SJSA1 (cell line): ENCODE data around the gene NDUFAF8. TPM values are rescaled to one million over a fixed set of nuclear protein-coding genes. Genes with fewer than 3 reads are reported as not detected.

ENCODE experiments used
- DNase-seq, 2 experiments: peaks; one replicate each; pipeline ENCODE4 v3.0.0-alpha.2; 2015 to 2020; ENCODE audit warnings: low spot score in 2 of 2, low read depth in 1 of 2
- H3K27ac ChIP-seq: fragments of 250-450 bp; sonication (Bioruptor Pico); 2 replicates; pipeline ENCODE4 v1.5.1; 2020; ENCODE audit warnings: mild to moderate bottlenecking, moderate library complexity
- H3K27me3 ChIP-seq: fragments of 250-450 bp; sonication (Bioruptor Pico); replicated peaks from 2 replicates; pipeline ENCODE4 v1.5.1; 2020; ENCODE audit warnings: mild to moderate bottlenecking, moderate library complexity
- H3K36me3 ChIP-seq: fragments of 250-450 bp; sonication (Bioruptor Pico); 2 replicates; pipeline ENCODE4 v1.5.1; 2020; ENCODE audit warnings: mild to moderate bottlenecking
- H3K4me1 ChIP-seq: fragments of 250-450 bp; sonication (Bioruptor Pico); replicated peaks from 2 replicates; pipeline ENCODE4 v1.6.1; 2021; ENCODE audit warnings: mild to moderate bottlenecking
- H3K4me3 ChIP-seq: fragments of 250-450 bp; sonication (Bioruptor Pico); 2 replicates; pipeline ENCODE4 v1.5.1; 2020; ENCODE audit warnings: mild to moderate bottlenecking
- H3K9me3 ChIP-seq: fragments of 250-450 bp; sonication (Bioruptor Pico); replicated peaks from 2 replicates; pipeline ENCODE4 v1.5.1; 2020; ENCODE audit warnings: mild to moderate bottlenecking
- total RNA-seq: library from RNA; depleted of rRNA; stranded (reverse); fragments of >200 nt; shearing (Covaris generic); gene quantifications from 2 replicates; pipeline ENCODE4 v1.2.3, GENCODE V29; 2014

Gene NDUFAF8
- total RNA-seq, 1 experiment from 2014 or later, result 74.0 TPM

DNA sequence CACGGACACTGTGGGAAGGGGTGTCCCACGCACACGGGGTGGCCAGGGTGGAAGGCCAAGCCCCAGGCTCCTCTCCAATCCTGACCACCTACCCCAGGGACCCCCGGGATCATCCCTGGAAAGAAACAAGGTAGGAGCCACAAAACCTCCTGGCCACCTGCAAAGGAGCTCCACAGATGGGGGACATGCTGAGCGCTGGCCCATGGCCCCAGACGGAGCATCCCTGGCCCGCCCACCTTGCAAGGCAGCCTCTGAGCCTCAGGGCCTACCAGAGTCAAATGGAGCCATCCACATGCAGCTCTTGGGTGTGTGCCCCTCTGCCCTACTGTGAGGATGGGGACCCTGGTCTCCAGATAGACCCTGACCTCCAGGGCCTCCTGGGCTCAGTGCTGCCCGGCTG, 39.7 kb downstream of the NDUFAF8 start:
- no peaks in the 10 kb centered on the region for H3K27me3 ChIP-seq
- H3K36me3 ChIP-seq, result peaks cover 88% of the 10 kb centered on the region
- no peaks in the 10 kb centered on the region for H3K4me1 ChIP-seq
- H3K27ac ChIP-seq, result no peak overlapping the region
- DNase-seq, result no peak
- H3K9me3 ChIP-seq, result no peaks in the 10 kb centered on the region
- no peak overlapping the region for H3K4me3 ChIP-seq

DNA sequence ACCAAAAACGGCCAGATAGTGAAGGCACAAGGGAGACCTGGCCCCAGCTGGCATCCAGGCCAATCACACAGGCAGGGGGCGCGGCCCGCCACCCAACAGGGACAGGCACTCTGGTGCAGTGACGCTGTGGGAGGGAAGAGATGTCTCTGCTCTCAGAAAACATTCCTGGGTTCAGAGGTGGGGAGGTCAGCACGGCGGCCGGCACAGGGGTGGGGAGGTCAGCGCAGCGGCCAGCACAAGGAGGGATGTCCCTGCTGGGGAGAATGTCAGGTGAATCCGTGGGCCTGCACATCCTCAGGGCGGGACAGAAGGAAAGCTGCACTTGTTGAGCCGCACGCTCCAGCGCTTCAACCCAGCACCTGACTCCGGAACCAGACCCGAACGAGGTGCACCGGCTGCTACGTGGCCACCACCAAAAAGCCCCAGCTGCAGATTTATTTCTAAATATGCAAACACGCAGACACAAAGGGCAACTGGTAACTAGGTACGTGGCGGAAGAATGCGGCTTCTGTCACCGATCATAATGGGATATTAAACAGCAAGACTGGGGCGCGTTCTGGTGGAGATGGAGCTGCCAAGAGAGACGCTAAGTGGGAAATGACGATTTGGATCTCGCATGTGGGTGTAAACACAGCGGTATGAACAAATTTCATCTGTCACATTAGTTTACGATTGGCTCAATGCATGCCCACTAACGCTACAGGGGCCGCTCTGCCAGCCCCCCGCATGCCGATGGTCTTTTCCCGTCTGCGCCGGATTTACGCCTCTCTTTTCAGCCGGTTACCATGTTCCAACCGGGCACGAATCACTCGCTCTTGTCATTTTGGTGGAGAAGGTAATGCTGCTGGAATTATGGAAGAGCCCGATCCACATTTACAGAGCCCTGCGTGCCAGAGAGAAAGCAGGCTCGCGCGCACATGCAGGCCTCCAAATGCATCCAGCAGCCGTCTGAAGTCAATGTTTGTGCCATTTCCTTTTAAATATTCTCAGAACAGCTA, 40.5 kb downstream of the NDUFAF8 start:
- no peak overlapping the region for H3K4me3 ChIP-seq
- no peaks in the 10 kb centered on the region for H3K27me3 ChIP-seq
- H3K9me3 ChIP-seq, result no peaks in the 10 kb centered on the region
- no peak for DNase-seq
- no peaks in the 10 kb centered on the region for H3K4me1 ChIP-seq
- H3K27ac ChIP-seq, result no peak overlapping the region
- peaks cover 80% of the 10 kb centered on the region for H3K36me3 ChIP-seq

DNA sequence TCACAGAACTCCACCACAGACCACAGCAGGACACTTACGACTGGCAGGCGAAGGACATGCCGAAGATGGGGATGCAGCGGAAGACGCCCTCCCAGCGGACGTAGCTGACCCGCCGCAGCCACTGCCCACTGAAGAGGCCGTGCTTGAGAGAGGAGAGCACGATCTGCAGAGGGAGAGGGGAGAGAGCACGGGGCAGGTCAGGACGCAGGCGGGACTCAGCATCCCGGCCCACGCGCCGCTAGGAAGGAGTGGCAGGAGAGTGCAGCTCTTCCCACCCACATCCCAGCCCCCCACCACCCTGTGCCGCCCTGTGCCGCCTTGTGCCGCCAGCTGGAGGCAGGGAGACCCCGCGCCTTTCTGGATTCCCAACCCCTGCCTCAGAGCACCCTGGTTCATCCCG, 41.5 kb downstream of the NDUFAF8 start:
- no peak overlapping the region for H3K27ac ChIP-seq
- DNase-seq, result no peak
- no peaks in the 10 kb centered on the region for H3K4me1 ChIP-seq
- no peaks in the 10 kb centered on the region; the same call in 1 of the 2 replicates for H3K9me3 ChIP-seq
- no peak overlapping the region for H3K4me3 ChIP-seq
- H3K27me3 ChIP-seq, result no peaks in the 10 kb centered on the region
- H3K36me3 ChIP-seq, result peaks cover 81% of the 10 kb centered on the region

DNA sequence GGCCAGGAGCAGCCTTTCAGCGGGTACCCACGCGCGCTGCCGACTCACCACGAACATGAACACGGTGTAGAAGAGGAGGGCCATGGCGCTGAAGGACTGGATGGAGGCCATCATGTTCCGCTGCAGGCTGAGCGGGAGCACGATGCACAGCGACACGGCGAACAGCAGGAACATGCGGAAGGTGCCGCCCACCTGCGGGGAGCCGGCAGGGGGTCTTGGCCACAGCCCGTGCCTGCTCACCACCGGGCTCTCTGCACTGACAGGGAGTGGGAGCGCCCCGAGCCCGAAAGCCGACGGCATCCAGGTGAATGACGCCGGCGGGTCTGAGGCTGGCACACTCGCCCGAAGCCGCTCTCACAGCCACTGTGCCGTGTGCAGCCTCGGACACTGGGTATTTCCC, 43.0 kb downstream of the NDUFAF8 start:
- H3K4me1 ChIP-seq, result no peaks in the 10 kb centered on the region
- no peak for DNase-seq
- H3K9me3 ChIP-seq, result no peaks in the 10 kb centered on the region; the same call in 1 of the 2 replicates
- no peak overlapping the region for H3K4me3 ChIP-seq
- no peak overlapping the region for H3K27ac ChIP-seq
- H3K27me3 ChIP-seq, result no peaks in the 10 kb centered on the region
- H3K36me3 ChIP-seq, result peaks cover 82% of the 10 kb centered on the region

DNA sequence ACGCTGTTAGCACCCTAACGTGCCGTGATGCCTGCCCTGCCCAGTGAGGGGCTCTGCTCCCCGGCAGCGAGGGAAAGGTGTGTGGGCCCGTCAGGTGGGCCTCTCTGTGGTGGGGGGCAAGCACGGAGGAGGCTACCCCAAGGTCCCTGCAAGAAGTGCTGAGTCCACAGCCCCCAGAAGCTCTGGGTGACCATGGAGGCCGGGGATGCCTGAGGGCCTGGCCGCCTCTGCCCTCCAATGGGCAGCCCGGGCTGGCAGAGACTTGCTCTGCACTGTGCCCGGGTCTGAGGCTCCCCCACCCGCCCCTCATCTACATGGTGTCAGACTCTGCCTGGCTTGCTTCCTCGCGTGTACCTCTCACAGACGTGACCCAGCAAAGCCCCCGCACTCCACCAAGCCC, 43.8 kb downstream of the NDUFAF8 start:
- no peaks in the 10 kb centered on the region for H3K4me1 ChIP-seq
- H3K27me3 ChIP-seq, result no peaks in the 10 kb centered on the region
- peaks cover 82% of the 10 kb centered on the region for H3K36me3 ChIP-seq
- no peak overlapping the region for H3K27ac ChIP-seq
- no peaks in the 10 kb centered on the region; the same call in 1 of the 2 replicates for H3K9me3 ChIP-seq
- H3K4me3 ChIP-seq, result no peak overlapping the region
- DNase-seq, result no peak

DNA sequence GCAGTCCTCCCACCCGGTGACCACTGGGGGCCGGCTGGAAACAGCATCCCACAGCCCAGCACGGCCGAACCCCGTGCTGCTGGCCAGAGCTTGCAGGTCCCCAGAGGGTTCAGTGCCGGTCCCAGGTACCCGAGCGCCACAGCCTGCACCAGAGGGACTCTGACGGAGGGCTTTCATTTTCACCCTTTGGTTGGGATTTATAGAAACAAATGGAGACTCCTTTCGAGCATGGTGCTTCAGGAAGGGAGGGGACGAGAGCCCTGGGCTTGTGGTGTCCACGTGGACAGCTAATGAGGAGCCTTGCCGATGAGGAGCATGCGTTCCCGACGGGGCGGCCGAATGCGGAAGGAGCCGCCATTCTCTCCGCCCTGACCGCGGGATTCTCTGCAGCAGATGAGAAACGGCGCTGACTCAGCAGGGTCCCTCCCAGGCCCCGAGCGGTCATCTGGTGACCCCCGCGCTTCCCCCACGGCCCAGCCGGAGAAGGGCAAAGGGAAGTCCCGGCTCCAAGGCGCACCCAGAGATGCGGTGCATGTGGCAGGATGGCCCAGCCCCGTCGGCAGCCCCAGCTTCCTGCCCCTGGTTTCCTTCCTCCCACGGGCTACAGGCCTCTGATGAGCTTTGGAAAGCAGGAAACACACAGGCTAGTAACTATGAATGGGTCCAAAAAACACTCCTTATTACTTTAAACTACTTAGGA, 46.2 kb downstream of the NDUFAF8 start:
- no peak overlapping the region for H3K27ac ChIP-seq
- peaks cover 82% of the 10 kb centered on the region for H3K36me3 ChIP-seq
- DNase-seq, result no peak
- H3K4me3 ChIP-seq, result no peak overlapping the region
- H3K9me3 ChIP-seq, result no peaks in the 10 kb centered on the region; the same call in 1 of the 2 replicates
- no peaks in the 10 kb centered on the region for H3K4me1 ChIP-seq
- no peaks in the 10 kb centered on the region for H3K27me3 ChIP-seq

DNA sequence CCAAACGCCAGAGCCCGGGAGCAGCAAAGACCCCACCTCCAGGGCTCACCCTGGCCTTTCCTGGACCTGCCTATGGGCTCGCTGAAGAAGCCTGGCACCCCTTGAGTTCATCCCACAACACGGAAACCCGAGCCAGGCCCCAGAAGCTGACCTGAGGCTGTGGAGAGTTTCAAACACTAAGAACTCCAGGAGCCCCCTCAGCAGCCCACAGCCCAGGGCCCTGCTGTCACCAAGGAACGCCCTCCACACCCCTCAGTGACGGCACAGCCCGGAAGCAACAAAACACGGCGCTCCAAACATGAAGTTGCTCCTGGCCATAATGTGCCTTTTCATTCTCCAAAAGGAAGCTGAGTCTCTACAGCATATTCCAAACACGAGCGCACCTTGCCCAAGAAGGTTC, 46.8 kb downstream of the NDUFAF8 start:
- H3K36me3 ChIP-seq, result peaks cover 84% of the 10 kb centered on the region
- H3K27ac ChIP-seq, result no peak overlapping the region
- no peaks in the 10 kb centered on the region for H3K27me3 ChIP-seq
- no peaks in the 10 kb centered on the region; the same call in 1 of the 2 replicates for H3K9me3 ChIP-seq
- H3K4me3 ChIP-seq, result no peak overlapping the region
- DNase-seq, result no peak
- no peaks in the 10 kb centered on the region for H3K4me1 ChIP-seq

DNA sequence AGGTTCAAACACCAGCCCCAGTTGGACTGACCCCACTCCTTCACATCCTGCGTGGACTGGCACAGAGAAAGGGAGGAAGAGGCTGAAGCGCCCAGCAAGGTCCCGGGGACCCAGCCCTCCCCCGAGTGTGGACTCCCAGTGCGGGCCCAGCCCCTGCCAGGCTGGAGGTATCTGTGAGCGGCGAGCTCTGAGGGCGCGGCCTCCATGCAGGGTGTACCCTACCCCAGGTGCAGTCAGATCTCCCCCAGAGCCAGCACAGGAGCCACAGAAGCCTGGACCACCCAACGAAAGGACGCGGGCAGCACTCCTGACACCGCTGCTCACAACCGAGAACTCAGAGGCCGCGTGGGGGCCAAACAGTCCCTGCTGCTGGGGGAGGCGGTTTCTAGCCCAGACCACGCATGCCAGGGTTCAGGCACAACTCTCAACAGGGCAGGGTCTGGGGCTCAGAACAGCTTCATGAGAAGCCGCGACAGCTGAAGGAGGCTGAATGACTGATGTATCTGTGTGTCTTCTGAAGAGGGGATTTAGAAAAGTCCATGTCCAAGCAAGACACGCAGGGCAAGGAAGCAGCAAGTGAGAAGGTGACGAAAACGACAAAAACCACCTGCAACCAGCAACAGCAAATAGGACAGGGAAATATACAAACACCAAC, 47.5 kb downstream of the NDUFAF8 start:
- Histone ChIP-seq H3K9me3 (no peaks in the 10 kb centered on the region; the same call in 1 of the 2 replicates), H3K27ac (no peak overlapping the region), H3K4me3 (no peak overlapping the region), H3K36me3 (peaks cover 81% of the 10 kb centered on the region), H3K4me1 (no peaks in the 10 kb centered on the region), H3K27me3 (no peaks in the 10 kb centered on the region)
- DNase-seq, result no peak

DNA sequence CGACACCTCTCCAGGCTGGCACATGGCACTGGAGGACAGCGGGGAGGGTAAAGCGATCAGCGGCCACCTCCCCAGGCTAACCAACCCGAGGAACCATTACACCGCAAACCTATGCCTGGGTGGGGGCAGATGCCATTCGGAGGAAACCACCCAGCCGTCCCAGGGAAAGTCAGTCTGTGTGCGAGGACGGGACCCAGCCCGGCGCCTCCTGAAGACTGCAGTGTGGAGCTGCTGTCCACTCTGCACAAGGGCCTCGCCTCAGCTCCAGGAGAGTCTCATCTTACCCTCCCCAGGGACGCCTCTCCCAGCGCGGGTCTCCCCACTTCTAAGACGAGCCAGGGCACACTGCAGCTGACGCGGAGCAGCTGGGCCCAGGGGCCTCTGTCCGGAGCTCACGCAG, 48.0 kb downstream of the NDUFAF8 start:
- Histone ChIP-seq H3K27me3 (no peaks in the 10 kb centered on the region), H3K4me1 (no peaks in the 10 kb centered on the region), H3K9me3 (no peaks in the 10 kb centered on the region; the same call in 1 of the 2 replicates), H3K27ac (no peak overlapping the region), H3K4me3 (no peak overlapping the region), H3K36me3 (peaks cover 76% of the 10 kb centered on the region)
- no peak for DNase-seq

DNA sequence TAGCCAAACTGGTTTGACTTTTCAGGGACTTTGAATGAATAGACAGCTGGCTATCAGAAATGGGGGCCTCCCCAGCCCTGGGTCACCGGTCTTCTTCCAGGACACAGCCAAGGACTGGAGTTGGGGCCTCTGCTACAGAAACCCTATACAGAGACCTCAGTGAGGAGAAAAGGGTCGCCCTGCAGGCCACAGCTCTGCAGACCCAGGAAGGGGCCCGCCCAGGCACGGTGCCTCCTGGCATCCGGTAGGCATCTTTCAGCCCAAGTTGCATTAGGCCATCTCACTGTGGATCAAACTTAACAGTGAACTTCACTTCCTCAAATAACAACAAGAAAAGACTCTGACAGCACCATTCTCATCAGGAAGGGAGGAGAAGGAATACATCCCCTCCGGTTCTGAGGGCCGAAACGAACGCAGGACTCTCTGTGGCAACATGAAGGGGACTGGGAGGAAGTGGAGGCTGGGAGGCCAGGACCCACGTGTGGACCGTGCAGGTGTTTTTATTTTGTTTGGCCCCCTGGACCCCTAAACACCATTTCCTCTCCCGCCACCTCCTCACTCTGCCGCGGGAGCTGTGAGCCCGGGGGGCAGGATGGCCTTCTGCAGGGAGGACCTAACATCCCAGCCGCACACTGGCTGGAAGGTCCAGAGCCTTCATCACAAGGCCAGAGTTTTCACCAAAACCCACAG, 48.8 kb downstream of the NDUFAF8 start:
- H3K9me3 ChIP-seq, result no peaks in the 10 kb centered on the region; the same call in 1 of the 2 replicates

DNA sequence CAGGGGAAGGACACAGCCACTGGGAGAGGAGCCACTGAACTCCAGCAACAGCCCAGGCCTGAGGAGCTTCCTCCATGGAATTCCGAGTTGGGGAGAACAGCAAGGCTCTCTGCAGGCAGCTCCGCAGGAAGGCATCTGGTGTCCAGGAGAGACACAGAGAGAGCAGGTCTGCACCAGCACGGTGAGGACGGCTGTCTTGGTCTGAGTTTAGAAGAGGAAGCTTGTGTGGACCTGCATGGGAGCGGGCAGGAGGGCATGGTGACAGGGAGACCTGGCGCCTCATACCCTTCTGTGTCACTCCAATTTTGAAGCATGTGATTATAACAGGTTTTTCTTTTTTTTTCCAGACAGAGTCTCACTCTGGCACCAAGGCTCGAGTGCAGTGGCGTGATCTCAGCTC, 49.6 kb downstream of the NDUFAF8 start:
- no peak for DNase-seq
- no peak overlapping the region for H3K4me3 ChIP-seq

More for the DNA sequence above, 48.8 kb downstream of the NDUFAF8 start:
- Histone ChIP-seq H3K27ac (no peak overlapping the region), H3K27me3 (no peaks in the 10 kb centered on the region), H3K4me1 (no peaks in the 10 kb centered on the region), H3K36me3 (peaks cover 68% of the 10 kb centered on the region), H3K4me3 (no peak overlapping the region)
- no peak for DNase-seq

DNA sequence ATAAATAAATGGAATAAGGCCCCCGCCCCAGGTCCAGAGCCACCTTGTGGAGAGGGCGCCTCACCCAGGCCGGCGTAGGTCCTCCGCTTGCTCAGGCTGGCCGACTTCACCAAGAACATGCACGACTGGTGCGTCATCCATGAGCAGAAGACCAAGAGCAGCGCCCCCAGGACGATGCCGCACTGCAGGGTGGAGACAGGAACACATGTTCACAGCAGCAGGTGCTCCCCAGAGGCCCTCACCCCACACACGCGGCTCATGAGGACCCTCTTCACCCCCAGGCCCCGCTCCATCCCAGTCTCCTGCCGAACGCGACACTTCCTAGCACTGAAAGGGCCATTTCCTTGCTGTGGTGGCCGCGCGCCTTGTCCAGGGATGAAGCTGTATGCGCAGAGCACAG, 50.5 kb downstream of the NDUFAF8 start:
- no peak overlapping the region for H3K27ac ChIP-seq
- no peaks in the 10 kb centered on the region; the same call in 1 of the 2 replicates for H3K9me3 ChIP-seq
- no peak overlapping the region for H3K4me3 ChIP-seq
- DNase-seq, result no peak
- H3K27me3 ChIP-seq, result no peaks in the 10 kb centered on the region
- H3K36me3 ChIP-seq, result peaks cover 64% of the 10 kb centered on the region
- H3K4me1 ChIP-seq, result peaks cover 7% of the 10 kb centered on the region

More for the DNA sequence above, 49.6 kb downstream of the NDUFAF8 start:
- Histone ChIP-seq H3K36me3 (peaks cover 62% of the 10 kb centered on the region), H3K27me3 (no peaks in the 10 kb centered on the region), H3K9me3 (no peaks in the 10 kb centered on the region; the same call in 1 of the 2 replicates), H3K4me1 (peaks cover under 1% of the 10 kb centered on the region; the same call in 1 of the 2 replicates), H3K27ac (no peak overlapping the region)

DNA sequence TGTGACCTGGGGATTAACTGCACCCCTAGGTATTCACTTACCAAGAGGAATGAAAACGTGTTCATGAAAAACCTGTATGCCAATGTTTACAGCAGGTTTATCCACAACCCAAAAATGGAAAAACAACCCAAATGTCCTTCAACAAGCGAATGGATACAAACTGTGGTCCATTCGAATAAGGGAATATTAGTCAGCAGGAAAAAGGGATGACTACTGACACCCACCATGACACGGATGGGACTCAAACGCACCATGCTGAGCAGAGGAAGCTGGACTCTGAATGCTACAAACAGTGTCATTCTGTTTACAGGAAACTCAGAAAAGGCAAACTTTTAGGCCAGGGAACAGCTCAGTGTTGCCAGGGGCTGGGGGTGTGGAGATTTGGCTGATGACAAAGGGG, 51.1 kb downstream of the NDUFAF8 start:
- Histone ChIP-seq H3K27ac (no peak overlapping the region), H3K36me3 (peaks cover 65% of the 10 kb centered on the region), H3K4me1 (peaks cover 7% of the 10 kb centered on the region), H3K27me3 (no peaks in the 10 kb centered on the region), H3K4me3 (no peak overlapping the region), H3K9me3 (no peaks in the 10 kb centered on the region; the same call in 1 of the 2 replicates)
- DNase-seq, result no peak
